ENCODE results near the gene RAF1. TPM values are rescaled to one million over a fixed set of nuclear protein-coding genes. Genes with fewer than 3 reads are reported as not detected.

The RAF1 gene
- 100 to 1,000 TPM in 1 of 2 donors, 10 to 100 TPM in 1; 86.7 to 182 TPM for total RNA-seq
- 10 to 100 TPM; 41.4 to 74.2 TPM for polyA plus RNA-seq
- long read RNA-seq, donor 1, transcript RAF1-201 (17 exons, 3,300 nt): major isoform, 9 of 21 reads
- long read RNA-seq, donor 1, partial matches to known transcripts: 10 of 21 reads
- long read RNA-seq, donor 1, other reads (novel, unspliced or antisense): 0 of 21 reads
- long read RNA-seq, donor 2, partial matches to known transcripts: 6 of 12 reads
- long read RNA-seq, donor 2, other reads (novel, unspliced or antisense): 0 of 12 reads
- long read RNA-seq, donor 3, partial matches to known transcripts: 0 of 5 reads
- long read RNA-seq, donor 3, other reads (novel, unspliced or antisense): 0 of 5 reads
- long read RNA-seq, donor 4, partial matches to known transcripts: 0 of 1 reads
- long read RNA-seq, donor 4, other reads (novel, unspliced or antisense): 0 of 1 reads
- long read RNA-seq, donor 5, transcript RAF1-201 (17 exons, 3,300 nt): major isoform, 11 of 39 reads
- long read RNA-seq, donor 5, partial matches to known transcripts: 24 of 39 reads
- long read RNA-seq, donor 5, other reads (novel, unspliced or antisense): 0 of 39 reads

- no peak for TF ChIP-seq CTCF (IDR thresholded peaks at IDR 0.05; ENCODE audit: control extremely low read depth, extremely low read depth)
- DNase-seq (peak; percentile 99), ATAC-seq (ENCODE audit: insufficient read depth, low FRiP score) (peak; percentile 98)
- Histone ChIP-seq H3K9me3 (ENCODE audit: control insufficient read depth in 4 of 4, insufficient read depth in 3 of 4, low read length in 3 of 4) (no peaks in the 10 kb centered on the region), H3K4me3 (peak within 1 kb of the TSS; percentile 96), H3K4me1 (ENCODE audit: control insufficient read depth in 5 of 5, insufficient read depth in 5 of 5, low read length in 5 of 5) (peaks cover 0 to 20% (median 6%) of the 10 kb centered on the region in 5 donors), H3K27me3 (ENCODE audit: control insufficient read depth in 3 of 3, insufficient read depth in 3 of 3, low read length in 2 of 3) (no peaks in the 10 kb centered on the region), H3K9ac (ENCODE audit: insufficient read depth in 1 of 2, low read length in 2 of 2) (peak within 1 kb of the TSS; percentile 88 to 97), H3K36me3 (ENCODE audit: control insufficient read depth in 4 of 4, insufficient read depth in 4 of 4, low read length in 4 of 4) (peaks cover 0 to 7% (median under 1%) of the 10 kb centered on the region in 4 donors), H3K27ac (ENCODE audit: low read depth in 1 of 2, low read length in 1 of 2) (peak within 1 kb of the TSS; percentile 99 to 100)
- 1% methylated on average over 62 of the region's 62 CpGs for WGBS, 2 donors
Observed at GRCh38 chr3:12663936-12664908, at the start of gene RAF1. RAF1 (minus strand) TSS chr3:12664117; CDS start chr3:12618721, 45,396 bp downstream.

GRCh38 chr3:12710062-12710461, 46.1 kb upstream of the RAF1 start:
- Histone ChIP-seq H3K9ac (ENCODE audit: insufficient read depth in 1 of 2, low read length in 2 of 2) (no peak overlapping the region), H3K27ac (ENCODE audit: low read depth in 1 of 2, low read length in 1 of 2) (no peak overlapping the region), H3K4me1 (ENCODE audit: control insufficient read depth in 5 of 5, insufficient read depth in 5 of 5, low read length in 5 of 5) (peaks cover 0 to 6% (median 0%) of the 10 kb centered on the region in 5 donors), H3K27me3 (ENCODE audit: control insufficient read depth in 3 of 3, insufficient read depth in 3 of 3, low read length in 2 of 3) (no peaks in the 10 kb centered on the region), H3K9me3 (ENCODE audit: control insufficient read depth in 4 of 4, insufficient read depth in 3 of 4, low read length in 3 of 4) (no peaks in the 10 kb centered on the region), H3K36me3 (ENCODE audit: control insufficient read depth in 4 of 4, insufficient read depth in 4 of 4, low read length in 4 of 4) (no peaks in the 10 kb centered on the region), H3K4me3 (no peak overlapping the region)
- TF ChIP-seq CTCF (IDR thresholded peaks at IDR 0.05; ENCODE audit: control extremely low read depth, extremely low read depth): no peak
- WGBS, 2 donors: 83 to 87% methylated on average over 4 of the region's 4 CpGs
- no peak for ATAC-seq (ENCODE audit: insufficient read depth, low FRiP score)
- no peak for DNase-seq

- no peak overlapping the region for H3K27ac ChIP-seq (ENCODE audit: low read depth in 1 of 2, low read length in 1 of 2)
- 43 to 74% methylated on average over 3 of the region's 3 CpGs for WGBS, 2 donors
- TF ChIP-seq CTCF (IDR thresholded peaks at IDR 0.05; ENCODE audit: control extremely low read depth, extremely low read depth): no peak
- no peaks in the 10 kb centered on the region for H3K27me3 ChIP-seq (ENCODE audit: control insufficient read depth in 3 of 3, insufficient read depth in 3 of 3, low read length in 2 of 3)
- DNase-seq (no peak), ATAC-seq (ENCODE audit: insufficient read depth, low FRiP score) (no peak)
- no peak overlapping the region for H3K4me3 ChIP-seq
- no peaks in the 10 kb centered on the region for H3K9me3 ChIP-seq (ENCODE audit: control insufficient read depth in 4 of 4, insufficient read depth in 3 of 4, low read length in 3 of 4)
- peaks cover 0 to 6% (median 0%) of the 10 kb centered on the region in 5 donors for H3K4me1 ChIP-seq (ENCODE audit: control insufficient read depth in 5 of 5, insufficient read depth in 5 of 5, low read length in 5 of 5)
- no peak overlapping the region for H3K9ac ChIP-seq (ENCODE audit: insufficient read depth in 1 of 2, low read length in 2 of 2)
- no peaks in the 10 kb centered on the region for H3K36me3 ChIP-seq (ENCODE audit: control insufficient read depth in 4 of 4, insufficient read depth in 4 of 4, low read length in 4 of 4)
Observed at GRCh38 chr3:12709334-12709733, 45.4 kb upstream of the RAF1 start.
